ENCODE data around the gene MED13L.

GRCh38 chr12:116249938-116250337, 27.6 kb downstream of the MED13L start:
- TF ChIP-seq TCF4 (CRISPR knock-in tag; IDR thresholded peaks at IDR 0.05; ENCODE audit: borderline replicate concordance) (no peak), PATZ1 (CRISPR knock-in tag; IDR thresholded peaks at IDR 0.05; ENCODE audit: borderline replicate concordance) (no peak), ZC3H10 (CRISPR knock-in tag; IDR thresholded peaks at IDR 0.05) (no peak), CSDC2 (CRISPR knock-in tag; IDR thresholded peaks at IDR 0.05) (no peak), OSR1 (CRISPR knock-in tag; IDR thresholded peaks at IDR 0.05) (no peak), ARNTL (CRISPR knock-in tag; IDR thresholded peaks at IDR 0.05; ENCODE audit: borderline replicate concordance, low read depth) (no peak)
